Stimulated activated CD8-positive, alpha-beta memory T cell treated with anti-CD3 and anti-CD28 coated beads, Interleukin-4, amount 100 ng/mL, for 48 hours (primary cell): ENCODE results near the gene GRIK3.

Source experiments
- DNase-seq: peaks from one replicate; pipeline ENCODE4 v3.0.0-alpha.2; 2020

GRIK3 gene

GRCh38 chr1:36752431-36752830, 281.9 kb downstream of the GRIK3 start:
- no peak for DNase-seq

GRCh38 chr1:36751525-36751924, 282.8 kb downstream of the GRIK3 start:
- DNase-seq = no peak

DNA sequence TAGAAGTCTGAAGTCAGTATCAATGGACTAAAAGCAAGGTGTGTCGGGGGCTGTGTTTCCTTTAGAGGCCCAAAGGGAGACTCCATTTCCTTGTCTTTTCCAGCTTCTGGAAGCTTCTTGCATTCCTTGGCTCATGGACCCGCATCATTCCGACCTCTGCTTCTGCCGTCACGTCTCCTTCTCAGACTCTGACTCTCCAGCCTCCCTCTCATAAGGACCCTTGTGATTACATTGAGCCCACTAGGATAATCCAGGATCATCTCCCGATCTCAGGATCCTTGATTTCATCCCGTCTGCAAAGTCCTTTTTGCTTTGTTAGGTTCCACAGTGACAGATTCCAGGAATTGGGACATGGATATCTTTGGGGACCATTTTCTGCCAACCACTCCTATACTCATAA, 285.8 kb downstream of the GRIK3 start:
- no peak for DNase-seq
